ENCODE results near the gene MAP3K4. TPM values are rescaled to one million over a fixed set of nuclear protein-coding genes. Genes with fewer than 3 reads are reported as not detected.
"Not testable (repeated sequence)": the region's sequence is repeated elsewhere in the genome, so short reads cannot be mapped to it uniquely, and the experiment has no call there.

Gene MAP3K4
- total RNA-seq, 1 donor from 2014 or later, result 47.2 TPM

- ATAC-seq, result no peak
- Histone ChIP-seq H3K4me3 (no peak overlapping the region), H3K27ac (no peak overlapping the region), H3K36me3 (no peaks in the 10 kb centered on the region), H3K9me3 (no peaks in the 10 kb centered on the region), H3K27me3 (ENCODE audit: low read depth) (no peaks in the 10 kb centered on the region), H3K4me1 (no peaks in the 10 kb centered on the region)
- intact Hi-C loops (cut with DNase I), result no loop called here
- no peak for TF ChIP-seq CTCF (IDR thresholded peaks at IDR 0.05)
- DNase-seq, result no peak
These were observed 24.9 kb upstream of the MAP3K4 start for GRCh38 chr6:160966493-160967229.

- H3K4me1 ChIP-seq, result no peaks in the 10 kb centered on the region
- no peak for DNase-seq
- no peaks in the 10 kb centered on the region for H3K9me3 ChIP-seq
- intact Hi-C loops (cut with DNase I), result no loop called here
- H3K36me3 ChIP-seq, result no peaks in the 10 kb centered on the region
- no peak overlapping the region for H3K27ac ChIP-seq
- H3K4me3 ChIP-seq, result no peak overlapping the region
- H3K27me3 ChIP-seq (ENCODE audit: low read depth), result no peaks in the 10 kb centered on the region
- ATAC-seq, result no peak
- TF ChIP-seq CTCF (IDR thresholded peaks at IDR 0.05), result no peak
These were observed 24.2 kb upstream of the MAP3K4 start for GRCh38 chr6:160967351-160967750.

GRCh38 chr6:160967833-160968232 lies 23.7 kb upstream of the MAP3K4 start:
- no peak for ATAC-seq
- no peak for TF ChIP-seq CTCF (IDR thresholded peaks at IDR 0.05)
- no peaks in the 10 kb centered on the region for H3K27me3 ChIP-seq (ENCODE audit: low read depth)

GRCh38 chr6:160971171-160971570 lies 20.4 kb upstream of the MAP3K4 start:
- Histone ChIP-seq H3K4me3 (no peak overlapping the region), H3K4me1 (peaks cover 8% of the 10 kb centered on the region), H3K36me3 (no peaks in the 10 kb centered on the region), H3K9me3 (no peaks in the 10 kb centered on the region), H3K27me3 (ENCODE audit: low read depth) (no peaks in the 10 kb centered on the region), H3K27ac (no peak overlapping the region)
- intact Hi-C loops (cut with DNase I), result no loop called here
- DNase-seq (no peak), ATAC-seq (no peak)
- TF ChIP-seq CTCF (IDR thresholded peaks at IDR 0.05), result no peak

More at GRCh38 chr6:160967833-160968232, 23.7 kb upstream of the MAP3K4 start:
- no peak for DNase-seq
- intact Hi-C loops (cut with DNase I), result no loop called here
- no peaks in the 10 kb centered on the region for H3K9me3 ChIP-seq
- no peaks in the 10 kb centered on the region for H3K4me1 ChIP-seq
- H3K4me3 ChIP-seq, result no peak overlapping the region
- H3K36me3 ChIP-seq, result no peaks in the 10 kb centered on the region
- no peak overlapping the region for H3K27ac ChIP-seq

GRCh38 chr6:160972111-160972510 lies 19.5 kb upstream of the MAP3K4 start:
- no peaks in the 10 kb centered on the region for H3K27me3 ChIP-seq (ENCODE audit: low read depth)
- H3K4me1 ChIP-seq, result peaks cover 8% of the 10 kb centered on the region
- TF ChIP-seq CTCF (IDR thresholded peaks at IDR 0.05), result no peak
- intact Hi-C loops (cut with DNase I), result no loop called here
- H3K36me3 ChIP-seq, result no peaks in the 10 kb centered on the region
- no peak overlapping the region for H3K27ac ChIP-seq
- no peak for DNase-seq
- H3K9me3 ChIP-seq, result no peaks in the 10 kb centered on the region
- no peak overlapping the region for H3K4me3 ChIP-seq
- no peak for ATAC-seq

GRCh38 chr6:160972594-160972993 lies 19.0 kb upstream of the MAP3K4 start:
- H3K4me3 ChIP-seq; DNase-seq; H3K27ac ChIP-seq; intact Hi-C loops (cut with DNase I); H3K4me1 ChIP-seq; H3K9me3 ChIP-seq; ATAC-seq; H3K36me3 ChIP-seq; H3K27me3 ChIP-seq (ENCODE audit: low read depth): not testable (repeated sequence)

Measured in lower lobe of right lung (tissue), 2 donors.